ENCODE results near the gene OR4D9. TPM values are rescaled to one million over a fixed set of nuclear protein-coding genes. Genes with fewer than 3 reads are reported as not detected.
A peak's percentile ranks its signal among the peaks of the same experiment; 100 is the strongest.

The OR4D9 gene
- total RNA-seq, 4 donors from 2014 or later, result not detected

GRCh38 chr11:59550842-59551658, 39.7 kb downstream of the OR4D9 start:
- peak overlapping the region; percentile 76 to 92 (median 86) for H3K27ac ChIP-seq
- H3K9me3 ChIP-seq, result no peaks in the 10 kb centered on the region
- TF ChIP-seq CTCF (IDR thresholded peaks at IDR 0.05), result peak in 1 of 5 experiments; percentile 8
- no peak for TF ChIP-seq POLR2A (IDR thresholded peaks at IDR 0.05)
- TF ChIP-seq EP300 (IDR thresholded peaks at IDR 0.05), result peak in 1 of 2 donors; percentile 48
- no peaks in the 10 kb centered on the region for H3K36me3 ChIP-seq
- peaks cover 0 to 32% (median 0%) of the 10 kb centered on the region in 4 donors for H3K4me1 ChIP-seq
- no peaks in the 10 kb centered on the region for H3K27me3 ChIP-seq
- DNase-seq (ENCODE audit: low spot score in 2 of 2), result peak; percentile 74 to 90
- peak overlapping the region; percentile 43 to 69 (median 52) for H3K4me3 ChIP-seq
- WGBS, 2 donors, result 1% methylated on average over 34 of the region's 34 CpGs

GRCh38 chr11:59551659-59552521, 40.6 kb downstream of the OR4D9 start:
- no peaks in the 10 kb centered on the region for H3K36me3 ChIP-seq
- no peaks in the 10 kb centered on the region for H3K27me3 ChIP-seq
- H3K9me3 ChIP-seq, result no peaks in the 10 kb centered on the region
- peak overlapping the region; percentile 76 to 92 (median 86) for H3K27ac ChIP-seq
- TF ChIP-seq EP300 (IDR thresholded peaks at IDR 0.05) (no peak), CTCF (IDR thresholded peaks at IDR 0.05) (no peak), POLR2A (IDR thresholded peaks at IDR 0.05) (no peak)
- peak in 1 of 2 donors; percentile 57 for DNase-seq (ENCODE audit: low spot score in 2 of 2)
- peaks cover 0 to 37% (median 2%) of the 10 kb centered on the region in 4 donors for H3K4me1 ChIP-seq
- peak overlapping the region; percentile 43 to 69 (median 52) for H3K4me3 ChIP-seq
- 19 to 22% methylated on average over 30 of the region's 30 CpGs for WGBS, 2 donors

GRCh38 chr11:59552844-59553243, 41.5 kb downstream of the OR4D9 start:
- Histone ChIP-seq H3K9me3 (no peaks in the 10 kb centered on the region), H3K36me3 (no peaks in the 10 kb centered on the region), H3K27me3 (no peaks in the 10 kb centered on the region), H3K4me1 (peaks cover 0 to 43% (median 6%) of the 10 kb centered on the region in 4 donors), H3K4me3 (no peak overlapping the region), H3K27ac (peak overlapping the region in 2 of 4 donors; percentile 91 to 92)
- DNase-seq (ENCODE audit: low spot score in 2 of 2), result no peak
- TF ChIP-seq EP300 (IDR thresholded peaks at IDR 0.05) (no peak), POLR2A (IDR thresholded peaks at IDR 0.05) (no peak), CTCF (IDR thresholded peaks at IDR 0.05) (no peak)
- 42 to 61% methylated on average over 2 of the region's 2 CpGs for WGBS, 2 donors

GRCh38 chr11:59553323-59553722, 42.0 kb downstream of the OR4D9 start:
- H3K27ac ChIP-seq, result peak overlapping the region in 2 of 4 donors; percentile 91 to 92
- no peak for DNase-seq (ENCODE audit: low spot score in 2 of 2)
- H3K4me3 ChIP-seq, result no peak overlapping the region
- TF ChIP-seq CTCF (IDR thresholded peaks at IDR 0.05) (no peak), EP300 (IDR thresholded peaks at IDR 0.05) (no peak), POLR2A (IDR thresholded peaks at IDR 0.05) (no peak)
- no peaks in the 10 kb centered on the region for H3K9me3 ChIP-seq
- no peaks in the 10 kb centered on the region for H3K27me3 ChIP-seq
- no peaks in the 10 kb centered on the region for H3K36me3 ChIP-seq
- peaks cover 0 to 48% (median 6%) of the 10 kb centered on the region in 4 donors for H3K4me1 ChIP-seq
- 93 to 96% methylated on average over 21 of the region's 21 CpGs for WGBS, 2 donors

Data from tibial nerve (tissue), 4 donors.